Activated CD4-positive, alpha-beta T cell treated with anti-CD3 and anti-CD28 coated beads for 24 hours (primary cell): Measurements from ENCODE around the gene APCDD1.

Experiments
- DNase-seq, 2 donors: peaks; one replicate each; pipeline ENCODE4 v3.0.0-alpha.2; 2020; ENCODE audit warnings: low read depth in 2 of 2

The APCDD1 gene

DNA sequence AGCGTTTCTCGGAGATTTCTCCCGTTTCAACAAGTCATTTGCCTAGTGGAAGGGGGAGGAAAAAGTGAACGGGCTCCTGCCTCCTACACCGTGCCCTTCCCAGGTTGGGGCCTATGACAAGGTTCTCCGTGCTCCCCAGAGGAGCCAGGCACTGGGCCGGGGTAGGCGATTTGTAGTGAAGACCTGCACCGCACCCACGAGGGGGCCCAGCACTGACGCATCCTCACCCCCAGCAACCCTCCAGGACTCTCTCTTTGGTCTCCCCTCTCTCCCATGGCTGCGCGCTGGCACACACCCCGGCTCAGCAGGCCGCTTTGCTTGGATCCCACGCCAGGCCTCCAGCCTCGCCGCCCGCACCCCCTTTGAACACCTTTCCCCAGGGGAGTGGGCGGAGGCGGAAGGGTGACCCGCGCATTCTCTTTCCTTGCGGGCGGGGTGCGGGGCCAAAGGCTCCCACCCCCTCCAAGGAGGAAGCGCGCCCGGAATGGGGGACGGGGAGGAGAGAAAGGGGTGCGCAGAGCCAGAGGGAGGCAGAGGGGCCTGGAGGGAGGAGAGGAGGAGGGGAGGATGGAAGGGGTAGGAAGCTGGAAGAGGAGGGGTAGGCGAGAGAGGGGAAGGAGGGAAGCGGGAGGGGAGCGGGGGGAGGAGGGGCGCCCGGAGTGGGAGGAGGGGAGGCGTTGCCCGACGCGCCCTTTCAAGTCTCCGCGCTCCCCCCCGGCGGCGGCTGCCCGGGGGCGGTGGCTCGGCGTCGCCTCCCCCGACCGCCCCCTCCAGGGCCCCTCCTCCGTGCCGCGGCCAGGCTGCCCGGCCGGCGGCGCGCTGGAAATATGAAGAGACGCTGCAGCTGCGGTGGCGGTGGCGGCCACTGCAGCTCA is at the start of gene APCDD1:
Gene APCDD1, plus strand, starts transcription at position 830 of the 875 bp plus-strand sequence. CDS start 347 bp downstream, outside the sequence.
- DNase-seq: no peak

DNA sequence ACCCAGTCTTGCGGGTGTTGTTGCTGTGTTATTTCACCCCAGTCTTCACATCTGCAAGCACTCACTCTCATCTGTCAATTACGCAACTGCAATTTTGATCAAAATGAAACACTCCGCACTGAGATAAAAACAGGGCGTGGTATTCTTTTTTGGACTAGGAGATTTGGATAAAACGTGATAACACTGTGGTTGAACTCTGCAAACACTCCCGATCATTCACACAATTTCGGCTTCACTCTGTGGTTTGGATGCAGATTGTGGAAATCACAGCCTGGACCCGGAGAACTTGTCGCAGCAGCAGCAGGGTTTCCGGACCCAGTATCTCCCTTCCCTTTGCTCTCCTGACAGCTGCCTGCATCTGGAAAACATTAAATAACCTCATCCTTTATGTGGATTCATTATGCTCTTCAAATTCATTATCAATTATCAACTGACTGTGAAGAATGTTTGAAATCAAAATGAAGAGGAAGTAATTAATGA is 49.4 kb upstream of the APCDD1 start:
- DNase-seq: no peak

DNA sequence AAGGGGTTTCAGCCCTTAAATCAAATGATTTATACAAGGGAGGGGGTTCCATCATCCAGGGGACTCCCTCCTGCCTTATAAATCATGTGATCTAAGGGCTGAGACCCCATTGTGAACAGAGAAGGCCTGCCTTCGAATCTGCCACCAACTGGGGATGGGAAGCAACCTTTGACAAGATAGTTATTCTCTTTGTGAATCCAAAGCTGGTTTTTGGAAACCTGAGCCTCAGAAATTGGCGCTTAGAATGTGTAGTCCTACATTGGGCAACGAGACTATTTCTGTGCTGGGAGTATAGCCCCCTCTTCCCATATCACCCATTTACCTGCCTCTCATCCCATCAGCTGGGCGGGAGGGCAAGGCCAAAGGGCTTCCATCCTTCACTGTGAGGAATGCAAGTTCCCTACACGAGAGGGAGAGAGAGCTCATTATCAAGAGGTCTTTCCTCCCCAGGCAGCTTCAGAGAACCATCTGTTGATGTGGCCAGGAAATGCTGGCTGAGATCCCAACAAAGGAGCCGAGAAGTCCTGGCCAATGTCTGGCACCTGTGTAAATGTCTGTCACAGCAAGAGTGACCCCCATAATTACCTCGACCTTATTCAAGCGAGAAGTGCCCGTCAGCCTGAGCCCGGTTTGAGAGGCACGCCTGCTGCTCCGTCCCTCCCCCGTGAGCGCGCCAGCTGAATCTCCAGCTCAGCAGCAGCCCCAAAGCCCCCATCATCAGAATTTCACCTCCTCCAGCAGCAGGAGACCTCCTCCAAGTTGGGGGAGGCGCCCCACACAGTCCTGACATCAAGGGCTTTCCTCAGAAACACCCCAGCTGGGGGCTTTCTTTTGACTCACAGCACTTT is 48.4 kb upstream of the APCDD1 start:
- no peak for DNase-seq

DNA sequence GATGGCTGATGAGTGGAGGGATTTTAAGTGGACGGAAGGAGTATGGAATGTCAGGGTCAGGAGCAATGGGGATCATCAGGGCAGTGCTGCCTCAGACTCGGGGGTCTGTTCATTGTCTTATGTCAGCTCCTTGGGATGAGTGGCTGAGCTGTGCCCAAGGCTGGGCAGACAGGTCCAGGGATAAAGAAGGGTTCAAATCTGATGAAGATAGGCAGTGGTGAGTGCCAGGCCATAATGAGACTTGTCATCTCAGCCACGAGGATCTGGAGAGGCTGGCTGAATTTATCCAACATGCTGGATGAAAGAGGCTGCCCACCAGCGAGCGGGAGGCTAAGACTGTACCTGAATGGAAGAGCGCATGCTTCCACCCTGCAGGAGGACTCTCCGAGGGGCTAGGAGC is 46.3 kb upstream of the APCDD1 start:
- DNase-seq: no peak

DNA sequence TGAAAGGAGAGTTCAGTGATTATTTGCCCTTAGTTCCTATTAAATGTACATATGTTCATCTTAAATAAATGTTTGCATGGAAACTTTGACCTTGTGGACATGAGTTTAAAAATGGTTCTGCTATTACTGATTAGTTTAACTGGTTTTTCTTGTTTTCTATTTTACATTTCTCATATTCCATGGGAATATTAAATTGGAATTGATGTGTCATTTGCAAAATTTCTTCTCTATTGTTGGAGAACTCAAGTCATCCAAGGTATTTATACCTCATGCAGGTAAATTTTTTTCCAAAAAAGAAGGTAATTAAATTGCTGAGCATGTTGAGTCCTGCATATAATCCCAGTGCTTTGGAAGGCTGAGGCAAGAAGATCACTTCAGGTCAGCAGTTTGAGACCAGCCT is 45.4 kb upstream of the APCDD1 start:
- no peak for DNase-seq

DNA sequence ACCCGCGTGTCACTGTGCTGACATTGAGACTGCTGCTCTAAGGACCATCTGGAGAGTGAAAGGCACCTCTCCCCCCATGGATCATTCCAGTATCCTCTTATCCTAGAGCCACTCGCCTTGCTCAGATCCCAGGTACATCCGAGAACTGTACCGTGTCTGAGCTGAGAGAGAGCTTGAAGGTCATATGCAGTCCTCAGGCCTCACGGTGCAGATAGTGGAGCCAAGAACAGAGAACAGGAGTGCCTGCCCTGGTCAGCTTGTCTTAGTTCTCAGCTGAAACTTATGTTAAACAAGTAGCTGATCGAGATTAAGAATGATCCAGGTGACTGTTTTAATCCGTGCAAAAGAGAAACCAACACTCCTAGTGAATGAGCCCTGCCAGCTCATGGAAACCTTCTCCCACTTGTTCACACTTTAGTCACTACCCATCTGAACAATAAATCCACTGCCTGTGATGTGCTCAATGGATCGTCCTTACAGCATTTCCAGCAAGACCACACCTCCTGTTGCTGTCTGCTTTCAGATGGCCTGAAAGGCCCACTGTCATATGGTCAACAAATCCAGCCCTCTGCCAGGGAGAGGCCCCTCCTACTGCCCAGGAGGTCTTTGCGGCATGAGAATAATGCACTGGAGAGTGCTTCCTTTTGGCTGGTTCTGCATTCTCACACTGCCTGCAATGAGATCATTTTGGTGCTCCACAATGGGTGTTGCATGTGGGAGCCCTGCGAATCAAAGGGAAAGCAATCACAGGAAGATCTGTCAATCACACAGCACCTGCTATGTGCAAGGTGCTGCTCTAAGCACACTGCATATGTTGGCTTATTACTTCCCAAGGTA is 43.7 kb upstream of the APCDD1 start:
- DNase-seq: no peak

DNA sequence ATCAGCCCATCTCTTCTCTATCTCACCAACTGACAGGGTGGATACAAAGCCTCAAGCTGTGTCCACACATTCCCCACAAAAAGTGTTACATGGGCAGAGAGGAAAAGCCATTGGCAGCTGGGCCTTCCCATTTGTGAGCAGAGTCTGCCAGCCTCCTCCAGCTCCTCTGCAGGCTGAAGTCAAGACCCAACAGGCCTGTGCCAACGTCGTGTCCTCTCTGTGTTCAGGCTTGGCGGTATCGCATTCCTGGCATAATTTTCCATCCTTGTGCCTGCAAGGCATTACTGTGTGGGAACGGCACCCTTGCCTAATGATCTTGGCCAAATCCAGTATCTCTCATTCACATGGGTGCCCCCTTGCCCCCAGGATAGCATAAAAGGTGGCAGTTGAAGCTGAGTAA is 41.5 kb upstream of the APCDD1 start:
- DNase-seq: no peak

DNA sequence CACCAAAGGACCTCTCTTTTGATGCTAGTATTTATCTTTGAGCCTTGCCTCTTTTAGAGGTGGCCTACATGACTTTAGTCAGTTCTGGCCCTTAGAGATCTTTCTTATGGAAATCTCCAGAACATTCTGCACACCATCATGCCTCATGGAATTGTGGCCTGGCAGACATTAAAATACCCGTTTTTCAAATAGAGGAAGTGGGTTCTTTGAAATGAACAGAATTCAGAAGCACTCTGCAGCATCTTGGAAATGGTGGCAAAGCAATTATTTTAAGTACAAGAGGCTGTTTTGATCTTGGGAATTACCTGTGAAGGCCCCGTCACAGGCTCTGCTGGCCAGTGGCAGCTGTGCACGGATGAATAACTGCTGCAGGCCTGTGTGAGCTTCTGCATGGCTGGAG is 40.7 kb upstream of the APCDD1 start:
- no peak for DNase-seq

DNA sequence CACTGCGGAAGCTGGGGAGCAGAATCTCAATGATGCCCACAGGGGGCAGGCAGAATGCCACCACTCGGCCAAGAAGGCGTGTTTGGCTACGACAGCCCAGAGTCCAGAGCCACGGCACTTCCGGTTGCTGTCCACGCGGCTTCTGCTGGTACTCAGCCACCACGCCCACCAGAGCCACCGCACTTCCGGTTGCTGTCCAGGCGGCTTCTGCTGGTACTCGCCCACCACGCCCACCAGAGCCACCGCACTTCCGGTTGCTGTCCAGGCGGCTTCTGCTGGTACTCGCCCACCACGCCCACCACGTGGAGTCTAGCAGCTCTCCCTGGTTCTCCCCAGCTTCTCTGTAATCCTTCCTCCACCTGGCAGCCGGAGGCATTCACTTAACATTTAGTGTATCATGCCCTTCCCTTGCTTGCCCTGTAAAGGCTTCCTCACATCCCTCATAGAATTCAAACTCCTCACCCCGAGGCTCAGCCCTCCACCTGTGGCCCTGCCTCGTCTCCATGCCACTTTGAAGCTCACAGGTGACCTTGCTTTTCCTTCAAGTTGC is 40.1 kb upstream of the APCDD1 start:
- no peak for DNase-seq

DNA sequence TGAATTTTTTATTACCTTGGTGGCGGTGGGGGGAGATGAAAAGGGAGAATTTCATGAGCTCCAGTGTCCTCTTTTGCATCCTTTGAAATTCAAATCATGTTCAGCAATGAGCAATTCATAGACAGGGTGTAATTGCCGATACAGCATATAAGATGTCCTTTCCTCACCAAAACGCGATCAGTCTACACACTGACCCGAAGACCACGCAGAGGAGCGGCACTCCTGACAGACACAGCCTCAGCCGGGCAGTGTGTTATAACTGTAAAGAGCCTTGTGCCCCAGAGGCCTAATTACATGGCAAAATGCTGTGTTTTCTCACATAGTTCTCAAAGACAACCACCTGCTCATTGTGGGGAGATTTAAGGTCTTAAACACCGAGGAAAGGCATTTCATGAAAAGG is 38.4 kb upstream of the APCDD1 start:
- no peak for DNase-seq

DNA sequence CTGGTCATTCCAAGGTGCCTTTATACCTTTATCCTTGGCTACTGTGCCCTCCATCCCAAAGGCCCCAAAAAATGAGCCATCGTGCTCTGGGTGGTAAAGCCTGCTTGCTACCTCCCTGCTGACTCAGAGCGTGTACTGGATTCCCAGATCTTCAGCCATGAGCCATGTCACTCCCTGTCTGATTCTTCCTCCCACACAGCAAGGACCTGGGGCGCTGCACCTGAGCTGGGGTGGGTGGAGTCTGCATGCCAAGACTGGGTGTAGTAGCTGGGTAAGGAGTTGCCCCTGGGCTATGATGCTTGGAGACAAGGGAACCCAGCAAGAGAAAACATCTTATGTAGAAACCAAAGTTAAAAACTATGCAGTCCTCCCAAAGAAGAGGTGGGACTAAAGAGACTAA is 37.2 kb upstream of the APCDD1 start:
- no peak for DNase-seq

DNA sequence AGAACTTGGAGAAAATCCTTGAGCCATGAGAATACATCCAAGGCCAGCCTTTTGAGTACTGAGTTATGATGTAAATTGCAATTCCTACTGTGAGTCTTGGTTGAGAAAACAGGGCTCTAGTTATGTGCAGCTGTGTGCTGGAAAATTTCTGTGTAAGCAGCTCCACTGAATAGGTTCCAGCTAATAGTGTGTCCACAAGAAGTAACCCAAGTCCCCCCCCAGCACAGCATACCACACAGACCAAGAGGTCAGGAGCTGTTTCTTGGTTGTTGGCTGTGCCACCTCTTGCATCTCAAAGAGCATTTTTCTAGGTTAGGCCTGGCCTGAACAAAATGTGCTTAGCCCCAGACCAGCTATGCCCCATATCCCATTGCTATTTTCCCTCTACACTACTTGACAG is 36.8 kb upstream of the APCDD1 start:
- no peak for DNase-seq

DNA sequence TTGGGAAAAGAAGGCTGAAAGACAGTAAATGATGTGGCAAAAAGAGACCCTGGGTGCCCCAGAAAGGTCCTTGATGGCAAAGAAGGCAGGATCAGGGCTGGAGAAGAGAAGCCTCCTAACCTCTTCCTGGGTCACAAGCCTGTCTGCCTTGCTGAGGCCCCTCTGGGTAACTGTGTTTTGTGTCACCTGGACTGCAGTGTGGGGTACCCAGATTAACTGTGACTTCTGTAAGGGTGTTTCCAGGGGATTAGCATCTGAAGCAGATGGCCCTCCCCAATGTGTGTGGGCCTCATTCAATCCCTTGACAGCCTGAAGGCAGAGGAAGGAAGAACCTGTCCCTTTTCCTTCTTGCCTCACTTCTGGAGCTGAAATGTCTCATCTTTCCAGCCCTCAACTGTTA is 35.6 kb upstream of the APCDD1 start:
- no peak for DNase-seq

DNA sequence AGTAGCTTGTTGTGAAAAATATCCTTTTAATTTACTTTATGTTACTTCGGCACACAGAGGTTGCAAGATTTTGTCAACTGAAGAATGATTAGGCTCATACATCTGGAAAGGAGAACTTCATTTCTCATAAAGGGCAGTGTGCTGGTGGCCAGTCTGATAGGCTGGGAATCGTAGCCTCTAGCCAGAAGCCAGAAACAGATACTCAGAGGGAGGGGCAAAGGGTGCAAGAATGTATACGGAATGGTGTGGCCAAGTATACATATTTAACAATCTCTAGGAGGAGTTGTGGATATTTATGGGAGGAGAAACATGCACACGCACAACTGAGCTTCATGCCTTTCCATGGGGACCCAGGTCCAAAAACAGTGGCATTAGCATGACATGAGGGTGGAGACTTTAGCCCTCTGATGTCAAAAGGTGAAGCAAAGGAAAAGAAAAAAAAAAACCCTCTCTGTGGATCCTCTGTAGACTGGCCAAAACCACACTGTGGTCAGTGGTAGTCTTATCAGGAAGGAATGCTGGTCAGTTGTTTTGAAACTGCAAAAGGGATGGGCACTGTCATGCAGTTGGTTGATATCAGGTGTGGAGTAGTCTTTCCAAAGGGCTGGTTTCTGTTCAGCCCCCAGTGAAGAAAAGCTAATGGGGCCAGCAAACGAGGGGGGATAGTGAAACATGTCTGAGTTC is 34.9 kb upstream of the APCDD1 start:
- no peak for DNase-seq

DNA sequence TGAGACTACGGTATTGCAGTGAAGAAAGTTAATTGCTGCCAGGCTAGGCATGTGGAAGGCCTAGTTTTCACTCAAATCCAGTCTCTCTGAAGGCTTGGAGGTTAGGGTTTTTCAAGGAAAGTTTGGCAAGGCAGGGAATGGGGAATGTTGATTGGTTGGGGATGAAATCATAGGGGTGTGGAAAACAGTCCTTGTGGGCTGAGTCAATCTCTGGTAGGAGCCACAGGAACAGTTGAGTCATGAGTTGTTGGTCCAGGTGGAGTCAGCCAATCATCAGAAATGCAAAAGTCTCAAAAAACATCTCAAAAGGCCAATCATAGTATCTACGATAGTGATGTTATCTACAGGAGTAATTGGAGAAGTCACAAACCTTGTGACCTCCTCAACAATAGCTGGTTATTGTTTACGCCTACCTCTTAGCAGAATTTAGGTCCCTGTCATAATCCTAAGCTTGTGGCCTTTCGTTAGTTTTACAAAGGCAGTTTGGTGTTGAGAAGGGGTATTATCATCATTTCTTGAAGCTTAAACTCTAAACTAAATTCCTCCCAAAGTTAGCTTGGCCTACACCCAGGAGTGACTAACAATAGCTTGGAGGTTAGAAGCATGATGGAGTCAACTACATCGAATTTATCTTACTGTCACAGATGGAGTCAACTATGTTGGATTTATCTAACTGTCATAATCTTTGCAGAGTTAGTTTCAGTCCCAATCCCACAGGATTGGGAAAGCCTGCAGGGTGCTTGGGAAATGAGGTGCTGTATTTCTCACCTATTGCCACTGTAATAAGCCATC is 33.7 kb upstream of the APCDD1 start:
- no peak for DNase-seq

DNA sequence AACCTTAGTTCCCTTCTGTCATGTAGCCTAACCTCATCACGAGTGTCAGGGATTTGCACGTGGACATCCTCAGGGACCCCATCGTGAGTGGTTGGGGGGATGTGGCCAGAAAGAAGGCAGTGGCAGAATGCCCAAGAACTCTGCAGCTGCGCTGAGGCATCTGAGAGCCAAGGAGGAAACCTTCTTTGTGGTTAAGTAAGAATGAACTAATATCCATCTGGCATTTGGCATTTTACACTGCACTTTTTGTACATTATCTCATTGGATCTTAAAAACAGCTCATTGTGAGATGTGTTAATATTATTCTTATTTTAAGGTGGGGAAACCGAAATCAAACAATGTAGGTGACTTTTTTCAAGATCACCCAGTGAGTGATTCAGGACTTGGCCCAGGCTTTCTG is 32.6 kb upstream of the APCDD1 start:
- DNase-seq: no peak

DNA sequence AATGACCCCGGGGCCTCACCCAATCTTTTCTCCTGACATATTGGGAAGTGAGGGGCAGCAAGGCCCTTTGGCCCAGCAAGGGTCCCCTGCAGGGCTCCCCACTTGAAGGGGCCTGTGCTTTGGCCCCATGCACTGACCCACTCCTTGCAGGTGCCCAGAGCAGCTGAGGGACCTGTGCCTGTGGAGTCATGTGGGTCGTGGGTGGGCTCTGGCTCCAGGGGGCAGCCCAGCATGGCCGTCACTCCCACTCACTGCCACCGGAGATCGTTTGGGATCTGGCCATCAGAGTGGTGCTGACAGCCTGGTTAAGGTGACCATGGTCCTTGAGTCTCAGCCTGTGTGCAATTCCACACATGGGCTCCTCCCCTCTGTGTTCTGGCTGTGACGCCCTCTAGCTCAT is 31.7 kb upstream of the APCDD1 start:
- no peak for DNase-seq

DNA sequence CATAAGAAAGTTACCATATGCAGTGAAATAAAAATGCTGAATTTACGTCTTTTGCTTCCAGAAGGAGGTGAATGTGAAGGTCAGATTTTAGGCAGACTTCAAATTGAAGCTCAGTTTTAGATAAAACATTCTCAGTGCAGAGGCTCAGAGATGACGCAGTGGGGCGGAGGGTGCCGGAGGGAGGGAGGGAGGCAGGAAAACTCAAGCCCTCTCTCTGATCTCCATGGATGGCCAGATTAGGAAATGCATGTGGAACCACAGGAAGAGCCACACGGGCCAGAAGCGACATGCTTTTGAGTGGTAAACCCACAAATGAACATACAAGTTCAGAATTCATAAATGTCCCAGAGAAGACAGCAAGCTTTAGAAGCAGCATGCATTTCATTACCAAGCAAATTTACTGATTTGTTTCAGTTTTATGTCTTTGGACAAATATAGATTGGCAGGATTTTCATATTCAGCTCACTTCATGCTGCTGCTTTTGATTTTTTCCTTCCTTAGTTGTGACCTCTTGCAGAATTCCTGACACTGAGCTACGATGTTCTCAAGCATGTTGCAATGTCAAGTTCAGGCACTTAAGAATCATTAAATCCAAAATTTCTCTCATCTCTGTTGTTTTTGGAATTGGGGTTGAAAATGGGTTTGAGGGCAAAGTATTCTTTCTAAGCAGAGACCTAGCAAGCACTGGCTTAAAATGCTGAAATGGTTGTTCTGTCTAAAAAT is 29.7 kb upstream of the APCDD1 start:
- DNase-seq: no peak

DNA sequence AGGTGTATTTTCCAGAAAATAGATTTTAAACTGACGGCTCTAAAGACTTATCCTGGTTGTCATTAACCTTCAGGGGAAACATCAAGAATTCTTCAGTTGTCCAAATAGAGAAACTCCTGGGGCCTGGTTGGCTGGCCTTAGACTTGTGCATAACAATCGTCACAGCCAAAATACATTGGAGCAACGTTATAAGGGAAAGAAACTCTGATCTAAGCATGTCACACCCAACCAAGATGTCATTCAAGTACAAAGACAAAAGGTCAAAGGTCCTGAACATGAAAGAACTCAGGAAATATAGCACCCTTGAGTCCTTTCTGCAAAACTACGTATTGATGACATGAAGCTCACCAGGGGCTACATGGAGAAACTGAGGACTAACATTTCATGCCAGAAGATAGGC is 23.8 kb upstream of the APCDD1 start:
- no peak for DNase-seq

DNA sequence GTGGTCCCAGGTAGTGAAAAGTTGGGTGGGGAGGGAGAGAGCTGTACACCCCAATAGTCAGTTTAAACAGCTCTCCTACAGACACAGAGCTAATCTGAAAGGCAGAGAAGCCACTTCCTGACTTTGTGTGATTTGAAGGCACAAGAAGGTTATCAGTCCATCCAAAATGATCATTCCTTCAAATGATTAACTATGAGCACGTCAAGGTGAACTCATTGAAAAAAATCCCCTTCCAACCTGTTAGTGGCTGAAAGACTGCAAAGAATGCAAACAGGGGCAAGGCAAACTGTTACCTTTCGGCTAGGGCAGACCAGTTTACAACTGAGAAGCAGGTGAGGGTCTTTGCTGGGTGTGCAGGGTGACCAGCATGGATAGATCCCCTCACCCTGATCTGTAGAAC is 22.8 kb upstream of the APCDD1 start:
- DNase-seq: no peak
